ENCODE data around the gene PALLD. TPM values are rescaled to one million over a fixed set of nuclear protein-coding genes. Genes with fewer than 3 reads are reported as not detected.
A peak's percentile ranks its signal among the peaks of the same experiment; 100 is the strongest.
"Not testable (repeated sequence)": the region's sequence is repeated elsewhere in the genome, so short reads cannot be mapped to it uniquely, and the experiment has no call there.

The PALLD gene
- polyA plus RNA-seq, 4 donors, result 85.8 to 252 (median 188) TPM

GRCh38 chr4:168908851-168909273, 412.0 kb downstream of the PALLD start:
- no peak for DNase-seq (ENCODE audit: low read depth in 4 of 4, low spot score in 3 of 4)

GRCh38 chr4:168914095-168914494, 417.2 kb downstream of the PALLD start:
- DNase-seq (ENCODE audit: low read depth in 4 of 4, low spot score in 3 of 4), result no peak

GRCh38 chr4:168917138-168917779, 420.4 kb downstream of the PALLD start:
- DNase-seq (ENCODE audit: low read depth in 4 of 4, low spot score in 3 of 4), result peak; percentile 21 to 50 (median 32)

GRCh38 chr4:168919706-168920324, 423.0 kb downstream of the PALLD start:
- no peak for DNase-seq (ENCODE audit: low read depth in 4 of 4, low spot score in 3 of 4)

GRCh38 chr4:168920441-168921065, 423.7 kb downstream of the PALLD start:
- no peak for DNase-seq (ENCODE audit: low read depth in 4 of 4, low spot score in 3 of 4)

GRCh38 chr4:168923526-168924194, 426.8 kb downstream of the PALLD start:
- DNase-seq (ENCODE audit: low read depth in 4 of 4, low spot score in 3 of 4), result peak; percentile 38 to 56 (median 55)

- DNase-seq (ENCODE audit: low read depth in 4 of 4, low spot score in 3 of 4), result no peak
These were observed 427.8 kb downstream of the PALLD start for GRCh38 chr4:168924667-168925066.

GRCh38 chr4:168925789-168926490, 429.1 kb downstream of the PALLD start:
- no peak for DNase-seq (ENCODE audit: low read depth in 4 of 4, low spot score in 3 of 4)

- DNase-seq (ENCODE audit: low read depth in 4 of 4, low spot score in 3 of 4), result no peak
These were observed 431.5 kb downstream of the PALLD start for GRCh38 chr4:168928346-168928745.

GRCh38 chr4:168928875-168929274, 432.0 kb downstream of the PALLD start:
- no peak for DNase-seq (ENCODE audit: low read depth in 4 of 4, low spot score in 3 of 4)

- no peak for DNase-seq (ENCODE audit: low read depth in 4 of 4, low spot score in 3 of 4)
These were observed 433.8 kb downstream of the PALLD start for GRCh38 chr4:168930413-168931196.

- no peak for DNase-seq (ENCODE audit: low read depth in 4 of 4, low spot score in 3 of 4)
These were observed 434.4 kb downstream of the PALLD start for GRCh38 chr4:168931215-168931650.

- DNase-seq (ENCODE audit: low read depth in 4 of 4, low spot score in 3 of 4), result no peak
These were observed 435.3 kb downstream of the PALLD start for GRCh38 chr4:168932138-168932537.

- DNase-seq (ENCODE audit: low read depth in 4 of 4, low spot score in 3 of 4), result no peak
These were observed 436.6 kb downstream of the PALLD start for GRCh38 chr4:168933423-168933822.

- not testable (repeated sequence) for DNase-seq (ENCODE audit: low read depth in 4 of 4, low spot score in 3 of 4)
These were observed 440.6 kb downstream of the PALLD start for GRCh38 chr4:168937473-168937872.

GRCh38 chr4:168942985-168943384, 446.1 kb downstream of the PALLD start:
- no peak for DNase-seq (ENCODE audit: low read depth in 4 of 4, low spot score in 3 of 4)

GRCh38 chr4:168945291-168945690, 448.4 kb downstream of the PALLD start:
- no peak for DNase-seq (ENCODE audit: low read depth in 4 of 4, low spot score in 3 of 4)

- not testable (repeated sequence) for DNase-seq (ENCODE audit: low read depth in 4 of 4, low spot score in 3 of 4)
These were observed 456.0 kb downstream of the PALLD start for GRCh38 chr4:168952821-168953246.

- DNase-seq (ENCODE audit: low read depth in 4 of 4, low spot score in 3 of 4), result no peak
These were observed 458.8 kb downstream of the PALLD start for GRCh38 chr4:168955674-168956073.

GRCh38 chr4:168960716-168961115, 463.9 kb downstream of the PALLD start:
- DNase-seq (ENCODE audit: low read depth in 4 of 4, low spot score in 3 of 4), result no peak
